ENCODE results near the gene MED13L.

The MED13L gene

GRCh38 chr12:116303929-116304328, 26.4 kb upstream of the MED13L start:
- TF ChIP-seq CTCF (IDR thresholded peaks at IDR 0.05; ENCODE audit: borderline replicate concordance, insufficient read depth, low read depth, low read length), result no peak

GRCh38 chr12:116303066-116303465, 25.6 kb upstream of the MED13L start:
- H3K4me3 ChIP-seq (ENCODE audit: low read depth, low read length), result no peak overlapping the region
- TF ChIP-seq CTCF (IDR thresholded peaks at IDR 0.05; ENCODE audit: borderline replicate concordance, insufficient read depth, low read depth, low read length), result no peak

More at GRCh38 chr12:116303929-116304328, 26.4 kb upstream of the MED13L start:
- no peak overlapping the region for H3K4me3 ChIP-seq (ENCODE audit: low read depth, low read length)

GRCh38 chr12:116302166-116303058, 24.9 kb upstream of the MED13L start:
- no peak overlapping the region for H3K4me3 ChIP-seq (ENCODE audit: low read depth, low read length)

GRCh38 chr12:116301621-116302020, 24.1 kb upstream of the MED13L start:
- TF ChIP-seq CTCF (IDR thresholded peaks at IDR 0.05; ENCODE audit: borderline replicate concordance, insufficient read depth, low read depth, low read length), result no peak
- no peak overlapping the region for H3K4me3 ChIP-seq (ENCODE audit: low read depth, low read length)

More at GRCh38 chr12:116302166-116303058, 24.9 kb upstream of the MED13L start:
- TF ChIP-seq CTCF (IDR thresholded peaks at IDR 0.05; ENCODE audit: borderline replicate concordance, insufficient read depth, low read depth, low read length), result no peak

GRCh38 chr12:116299665-116300328, 22.3 kb upstream of the MED13L start:
- TF ChIP-seq CTCF (IDR thresholded peaks at IDR 0.05; ENCODE audit: borderline replicate concordance, insufficient read depth, low read depth, low read length), result no peak
- H3K4me3 ChIP-seq (ENCODE audit: low read depth, low read length), result no peak overlapping the region

GRCh38 chr12:116299064-116299463, 21.6 kb upstream of the MED13L start:
- H3K4me3 ChIP-seq (ENCODE audit: low read depth, low read length), result no peak overlapping the region

More at GRCh38 chr12:116299064-116299463, 21.6 kb upstream of the MED13L start:
- TF ChIP-seq CTCF (IDR thresholded peaks at IDR 0.05; ENCODE audit: borderline replicate concordance, insufficient read depth, low read depth, low read length), result no peak
